NCI-H187 (cell line): ENCODE data around the gene PRKCSH.
"Not testable (repeated sequence)": the region's sequence is repeated elsewhere in the genome, so short reads cannot be mapped to it uniquely, and the experiment has no call there.

ENCODE experiments used
- DNase-seq, 2 experiments: peaks; one replicate each; lab custom pipeline; 2025; lab: John Stamatoyannopoulos, UW

PRKCSH gene

DNA sequence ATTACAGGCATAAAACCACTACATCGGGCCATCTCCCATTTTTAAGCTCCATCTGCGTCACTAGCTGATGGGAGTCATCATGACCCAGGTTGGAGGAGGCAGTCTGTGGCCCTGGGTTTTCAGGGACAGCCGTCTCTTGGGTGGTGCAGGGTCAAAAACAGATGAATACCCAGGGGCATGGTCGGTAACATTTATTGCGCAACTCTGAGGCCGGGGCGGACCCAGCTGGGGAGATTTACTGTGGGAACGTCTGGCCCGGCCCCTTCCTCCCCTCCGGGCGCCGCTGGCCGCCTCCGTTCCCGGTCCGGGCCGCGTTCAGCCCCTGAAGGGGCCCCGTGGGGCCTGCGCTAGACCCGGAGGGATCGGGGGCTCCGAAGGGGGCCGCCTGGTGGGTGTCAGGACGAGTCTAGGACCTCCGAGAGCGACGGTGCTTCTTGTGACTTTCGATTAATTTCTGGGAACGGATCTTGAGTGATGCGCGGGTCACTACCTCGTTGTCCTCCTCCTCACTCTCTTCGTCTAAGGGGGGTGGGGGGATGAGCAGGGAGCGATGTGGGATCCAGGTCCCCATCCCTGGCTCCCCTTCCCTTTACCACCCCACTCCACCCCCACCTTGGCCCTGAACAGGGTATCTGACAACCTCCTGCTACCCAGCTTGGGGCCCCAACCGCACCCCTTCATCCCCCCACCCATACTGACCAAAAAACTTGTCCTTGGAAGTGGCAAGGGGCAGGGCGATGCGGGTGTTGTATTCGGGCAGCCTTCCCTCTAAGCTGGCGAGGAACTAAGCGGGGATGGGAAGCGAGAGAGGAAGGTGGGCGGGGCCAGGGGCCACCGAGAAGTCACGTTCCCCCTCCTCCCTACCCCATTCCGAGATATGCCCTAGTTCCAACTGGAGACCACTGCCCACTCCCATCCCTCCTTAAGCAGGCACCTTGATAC lies 14.7 kb upstream of the PRKCSH start:
- no peak for DNase-seq

DNA sequence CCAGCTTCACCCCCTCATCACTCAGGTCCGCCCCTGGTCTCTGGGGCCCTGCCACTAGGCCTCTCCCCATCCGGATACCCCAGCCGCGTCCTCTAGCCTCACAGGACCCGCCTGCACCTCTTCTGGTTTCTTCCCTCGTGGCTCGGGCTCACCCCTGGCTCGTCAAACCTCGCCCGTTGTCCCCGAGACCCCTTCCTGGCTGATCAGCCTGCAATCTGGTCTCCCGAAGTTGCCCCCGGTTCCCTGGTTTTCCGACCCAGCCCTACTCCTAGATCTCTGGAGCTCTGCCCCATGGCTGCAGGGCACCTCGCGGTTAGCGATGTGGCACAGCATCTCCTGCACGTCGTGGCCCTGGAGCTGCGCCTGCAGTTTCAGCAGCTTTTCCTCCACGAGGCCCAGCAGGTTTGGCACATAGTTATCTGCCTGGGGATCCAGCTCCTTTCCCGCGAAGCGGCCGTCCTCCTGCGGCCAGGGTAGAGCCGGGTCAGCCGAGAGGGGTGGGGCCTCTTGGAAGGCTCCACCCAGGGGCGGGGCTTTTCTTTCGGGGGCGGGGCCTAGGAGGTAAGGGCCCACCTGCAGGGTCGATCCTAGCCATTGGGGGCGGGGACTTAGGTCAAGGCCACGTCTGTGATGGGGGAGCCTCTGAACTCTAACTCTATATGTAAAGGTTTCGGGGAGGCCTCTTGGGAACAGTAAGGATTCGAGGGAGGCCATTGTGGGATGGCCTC lies 13.9 kb upstream of the PRKCSH start:
- no peak for DNase-seq

DNA sequence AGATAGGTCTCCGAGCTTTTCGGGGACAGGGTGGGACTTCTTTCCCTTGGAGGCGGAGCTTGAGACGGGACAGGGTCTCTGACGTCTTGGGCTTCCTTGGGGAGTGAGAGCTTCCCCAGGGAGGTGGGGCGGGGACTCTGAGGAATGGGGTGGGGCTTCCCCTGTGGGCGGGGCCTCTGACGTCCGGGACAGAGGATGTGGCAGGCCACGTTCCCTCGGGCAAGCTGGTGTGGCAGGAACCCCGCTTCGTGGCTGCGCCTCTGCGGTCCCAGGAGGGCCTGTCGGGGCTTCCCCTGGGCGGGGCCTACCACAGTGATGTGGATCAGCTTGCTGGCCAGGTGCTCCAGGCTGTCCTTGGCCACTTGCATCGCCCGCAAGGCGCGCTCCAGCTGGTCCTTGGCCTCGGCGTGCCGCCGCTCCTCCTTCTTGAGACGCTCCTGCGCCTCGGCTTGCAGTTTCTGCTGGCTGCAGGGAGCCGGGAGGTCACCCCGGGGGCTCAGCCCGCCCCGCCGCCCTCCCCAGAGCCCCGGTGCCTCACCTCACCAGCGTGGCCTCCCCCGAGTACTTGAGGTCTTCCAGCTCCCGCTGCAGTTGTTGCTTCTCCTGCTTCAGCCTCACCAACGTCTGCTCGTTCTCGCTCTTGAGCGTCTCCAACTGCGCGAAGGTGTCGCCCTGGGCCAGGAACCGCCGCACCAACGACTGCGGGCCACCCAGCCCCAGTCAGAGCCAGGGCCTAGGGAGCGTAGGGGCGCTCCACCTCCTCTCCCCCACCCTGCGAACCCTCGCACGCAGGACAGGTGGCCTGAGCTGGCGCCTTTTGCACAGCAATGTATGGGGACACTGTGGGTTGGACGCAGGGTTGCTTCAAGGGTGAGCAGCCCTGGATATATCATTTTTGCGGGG lies 13.0 kb upstream of the PRKCSH start:
- no peak for DNase-seq

DNA sequence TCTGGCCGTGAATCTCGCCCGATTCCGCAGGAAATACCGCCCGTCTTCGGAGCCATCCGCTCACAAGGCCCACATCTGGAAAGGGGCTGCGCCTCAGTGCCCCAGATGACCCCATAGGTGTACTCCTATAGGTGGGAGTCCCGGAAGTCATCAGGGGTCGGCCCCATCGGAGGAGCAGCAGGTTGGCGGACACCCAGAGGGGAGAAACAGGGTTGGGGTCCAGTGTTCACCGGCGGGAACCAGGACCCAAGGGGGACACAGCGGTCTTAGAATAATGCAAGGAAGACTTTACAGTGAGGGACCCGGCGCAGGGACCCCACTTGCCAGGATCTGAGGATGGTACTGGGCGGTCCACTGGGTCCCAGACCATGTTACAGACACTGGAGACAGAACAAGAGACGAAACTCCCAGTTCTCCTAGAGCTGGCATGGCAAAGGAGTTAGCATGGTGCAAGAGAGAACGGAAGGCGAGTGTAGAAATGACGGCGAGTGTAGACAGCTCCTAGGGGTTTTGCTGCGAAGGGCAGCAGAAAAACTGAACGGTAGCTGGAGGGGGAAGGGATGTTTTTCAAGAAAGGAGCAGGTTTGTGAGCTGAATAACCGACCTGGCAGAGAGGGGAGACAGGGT lies 12.2 kb upstream of the PRKCSH start:
- no peak for DNase-seq

DNA sequence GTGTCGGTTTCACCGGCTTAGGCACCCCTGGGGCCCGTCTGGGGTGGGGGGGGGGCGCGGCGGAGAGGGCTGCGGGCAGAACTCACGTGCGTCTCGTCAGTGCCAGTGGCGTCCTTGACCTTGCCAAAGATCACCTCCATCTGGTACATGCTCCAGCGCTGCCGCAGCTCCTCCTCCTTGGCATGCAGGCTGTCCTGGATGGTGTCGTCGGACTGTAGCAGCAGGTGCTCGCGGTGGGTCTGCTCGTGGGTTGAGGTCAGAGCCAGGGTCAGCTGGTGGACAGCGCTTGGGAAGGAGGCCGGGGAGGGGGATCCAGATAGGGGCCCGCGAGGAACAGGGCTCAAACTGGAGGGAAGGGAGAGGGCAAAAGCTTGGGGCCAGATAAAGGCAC lies 11.6 kb upstream of the PRKCSH start:
- DNase-seq: no peak

DNA sequence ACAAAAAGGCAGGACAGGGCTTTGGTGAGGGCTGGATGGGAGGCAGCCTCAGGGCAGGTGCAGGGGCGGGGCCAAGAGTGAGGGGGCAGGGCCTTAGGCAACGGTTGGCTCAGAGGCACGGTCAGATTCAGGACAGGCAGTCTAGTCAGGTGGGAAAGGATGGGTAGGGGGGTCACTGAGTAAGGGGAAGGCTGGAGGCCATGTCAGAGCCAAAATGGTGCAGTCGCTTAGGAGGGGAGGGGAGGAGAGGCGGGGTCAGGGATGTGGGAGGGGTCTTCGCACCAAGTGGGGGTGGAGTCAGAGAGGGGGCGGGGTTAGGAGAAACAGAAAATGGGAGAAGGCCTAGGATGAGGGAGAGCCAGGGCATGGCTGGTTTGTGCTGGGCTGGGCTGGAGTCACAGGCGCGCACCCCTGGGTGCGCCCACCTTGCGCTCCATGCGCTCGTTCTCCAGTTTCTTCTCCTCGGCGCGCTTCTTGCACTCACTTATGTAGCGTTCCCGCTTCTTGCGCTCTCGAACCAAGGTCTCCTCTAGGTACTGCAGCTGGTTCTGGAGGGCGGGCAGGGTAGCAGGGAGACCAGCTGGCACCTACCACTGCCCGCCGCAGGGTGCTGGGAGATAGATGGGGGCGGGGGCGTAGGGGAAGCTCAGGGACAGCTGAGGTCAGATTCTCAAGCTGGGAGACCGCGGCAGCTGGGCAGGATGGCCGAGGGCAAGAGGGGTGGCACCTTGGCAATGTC lies 9.5 kb upstream of the PRKCSH start:
- no peak for DNase-seq

DNA sequence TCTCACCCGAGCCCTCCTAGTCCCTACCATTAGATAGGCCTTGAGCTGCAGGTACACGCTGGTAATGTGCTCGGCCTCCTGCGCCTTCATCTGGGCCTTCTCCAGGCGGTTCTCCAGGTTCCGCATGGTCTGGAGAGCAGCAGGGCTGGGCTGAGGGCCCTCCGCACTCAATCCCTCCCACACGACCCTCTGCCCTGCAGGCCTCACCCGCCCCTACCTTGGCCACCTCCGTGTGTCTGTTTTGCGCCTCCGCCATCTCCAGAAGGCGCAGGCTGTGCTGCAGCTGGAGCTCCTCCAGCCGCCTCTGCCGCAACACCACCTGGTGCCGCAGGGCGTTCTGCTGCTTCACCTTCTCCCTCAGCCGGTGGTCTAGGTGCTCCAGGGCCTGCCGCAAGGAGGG lies 8.8 kb upstream of the PRKCSH start:
- no peak for DNase-seq

DNA sequence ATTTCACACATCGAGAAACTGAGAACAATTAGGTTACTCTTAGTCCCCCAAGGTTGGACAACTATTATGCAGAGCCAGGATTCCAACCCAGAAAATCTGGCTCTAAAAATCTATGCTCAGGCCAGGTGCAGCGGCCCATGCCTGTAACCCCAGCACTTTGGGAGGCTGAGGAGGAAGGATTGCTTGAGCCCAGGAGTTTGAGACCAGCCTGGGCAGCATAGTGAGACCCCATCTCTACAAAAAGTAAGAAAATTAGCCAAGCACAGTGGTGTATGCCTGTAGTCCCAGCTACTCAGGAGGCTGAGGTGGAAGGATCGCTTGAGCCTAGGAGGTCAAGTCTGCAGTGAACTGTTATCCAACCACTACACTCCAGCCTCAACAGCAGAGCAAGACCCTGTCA lies 1.9 kb upstream of the PRKCSH start:
- DNase-seq: not testable (repeated sequence)

DNA sequence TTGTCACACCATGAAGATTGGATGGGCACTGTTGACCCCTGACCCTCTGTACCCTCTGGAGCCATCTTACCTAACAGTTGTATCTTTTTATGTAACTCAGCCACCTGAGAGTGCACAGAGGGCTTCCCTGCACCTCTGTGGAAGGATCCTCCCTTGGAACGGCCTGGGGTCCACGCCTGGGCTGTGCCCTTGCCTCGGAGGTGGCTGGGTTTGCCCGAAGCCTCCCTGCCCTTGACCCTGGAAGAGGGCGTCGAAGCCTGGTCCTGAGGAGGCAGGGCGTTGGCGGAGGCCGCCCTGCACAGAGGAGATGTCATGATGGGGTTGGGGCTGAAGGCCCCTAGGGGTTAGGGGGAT lies 755 bp upstream of the PRKCSH start:
- no peak for DNase-seq

DNA sequence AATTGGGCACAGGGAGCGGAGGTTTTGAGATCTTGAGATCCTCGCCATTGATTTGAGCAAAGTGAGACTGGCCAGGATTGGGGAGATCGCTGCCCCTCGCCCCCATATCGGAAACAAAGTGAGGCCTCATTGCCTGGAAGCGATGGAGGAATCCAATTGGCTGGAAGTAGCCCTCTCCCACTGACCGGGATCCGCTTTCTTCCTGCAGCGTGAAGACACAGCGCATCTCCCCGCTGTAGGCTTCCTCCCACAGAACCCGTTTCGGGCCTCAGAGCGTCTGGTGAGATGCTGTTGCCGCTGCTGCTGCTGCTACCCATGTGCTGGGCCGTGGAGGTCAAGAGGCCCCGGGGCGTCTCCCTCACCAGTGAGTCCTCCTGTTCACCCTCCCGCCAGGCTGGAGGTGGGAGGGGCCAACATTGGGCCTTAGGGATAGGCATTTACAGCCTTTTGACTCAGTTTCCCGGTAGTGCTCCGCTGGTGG lies 438 bp downstream of the PRKCSH start:
- DNase-seq: no peak

DNA sequence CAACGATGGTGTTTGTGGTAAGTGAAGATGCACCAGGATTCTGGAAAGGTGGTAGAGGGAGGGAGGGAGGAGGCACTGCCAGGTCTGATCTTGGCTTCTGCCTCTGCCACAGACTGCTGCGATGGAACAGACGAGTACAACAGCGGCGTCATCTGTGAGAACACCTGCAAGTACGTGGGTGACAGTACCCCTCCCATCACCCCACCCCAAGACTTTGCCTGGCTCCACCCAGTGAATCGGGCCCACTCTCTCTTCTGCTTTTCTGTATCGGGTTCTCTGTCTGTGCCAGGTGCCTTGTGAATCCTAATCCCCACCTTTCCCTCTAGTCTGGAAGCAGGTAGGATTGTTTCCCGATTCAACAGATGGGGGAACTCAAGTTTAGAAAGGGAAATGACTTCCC lies 2.5 kb downstream of the PRKCSH start:
- no peak for DNase-seq

DNA sequence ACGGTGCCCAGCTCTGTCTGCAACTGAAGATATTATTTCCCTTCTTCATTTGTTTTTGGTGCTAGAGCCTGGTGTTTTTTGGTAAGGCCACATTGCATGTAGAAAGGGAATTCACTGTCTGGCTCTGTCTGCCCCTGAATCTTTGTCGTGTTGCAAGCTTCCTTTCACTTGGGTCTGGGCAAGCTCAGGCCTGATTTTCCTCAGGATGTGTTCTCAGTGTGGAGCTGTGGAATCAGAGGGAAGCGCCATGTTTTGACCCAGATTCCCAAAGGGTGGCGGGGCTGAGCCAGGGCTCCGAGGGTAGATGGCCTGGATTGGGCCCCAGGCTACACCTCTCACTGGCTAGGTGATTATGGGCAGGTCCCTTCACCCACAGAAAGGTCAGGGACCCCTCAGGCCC lies 8.6 kb downstream of the PRKCSH start:
- DNase-seq: no peak

DNA sequence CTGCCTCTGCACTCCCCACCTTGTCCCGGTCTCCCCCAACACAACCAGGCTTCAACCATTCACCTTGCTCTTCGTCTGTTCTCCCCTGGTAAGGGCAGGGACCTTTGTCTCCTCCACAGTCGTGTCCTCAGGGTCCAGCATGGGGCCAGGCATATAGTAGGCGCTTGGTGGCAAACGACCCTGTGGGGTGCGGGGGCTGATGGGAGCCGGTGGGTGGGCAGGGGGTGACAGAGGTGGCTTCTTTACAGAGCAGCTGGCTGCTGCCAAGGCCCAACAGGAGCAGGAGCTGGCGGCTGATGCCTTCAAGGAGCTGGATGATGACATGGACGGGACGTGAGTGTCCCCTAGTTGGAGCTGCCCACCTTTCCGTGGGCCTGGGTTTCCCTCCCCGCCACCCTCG lies 9.7 kb downstream of the PRKCSH start:
- DNase-seq: no peak

DNA sequence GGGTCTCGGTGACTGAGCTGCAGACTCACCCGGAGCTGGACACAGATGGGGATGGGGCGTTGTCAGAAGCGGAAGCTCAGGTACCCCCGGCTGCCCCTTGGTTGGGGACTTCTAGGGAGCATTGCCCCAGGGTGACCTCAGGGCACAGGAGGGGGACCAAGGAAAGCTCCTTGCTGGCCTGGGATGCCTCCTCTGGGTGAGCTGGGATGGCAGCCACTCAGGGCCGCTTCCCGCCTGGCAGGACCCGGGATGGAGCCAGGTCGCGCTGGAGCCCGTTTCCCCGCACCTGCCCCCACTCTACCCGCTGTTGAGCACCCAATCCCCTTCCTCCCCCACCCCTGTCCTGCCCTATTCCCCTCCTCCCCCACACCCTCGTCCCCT lies 10.8 kb downstream of the PRKCSH start:
- DNase-seq: no peak

DNA sequence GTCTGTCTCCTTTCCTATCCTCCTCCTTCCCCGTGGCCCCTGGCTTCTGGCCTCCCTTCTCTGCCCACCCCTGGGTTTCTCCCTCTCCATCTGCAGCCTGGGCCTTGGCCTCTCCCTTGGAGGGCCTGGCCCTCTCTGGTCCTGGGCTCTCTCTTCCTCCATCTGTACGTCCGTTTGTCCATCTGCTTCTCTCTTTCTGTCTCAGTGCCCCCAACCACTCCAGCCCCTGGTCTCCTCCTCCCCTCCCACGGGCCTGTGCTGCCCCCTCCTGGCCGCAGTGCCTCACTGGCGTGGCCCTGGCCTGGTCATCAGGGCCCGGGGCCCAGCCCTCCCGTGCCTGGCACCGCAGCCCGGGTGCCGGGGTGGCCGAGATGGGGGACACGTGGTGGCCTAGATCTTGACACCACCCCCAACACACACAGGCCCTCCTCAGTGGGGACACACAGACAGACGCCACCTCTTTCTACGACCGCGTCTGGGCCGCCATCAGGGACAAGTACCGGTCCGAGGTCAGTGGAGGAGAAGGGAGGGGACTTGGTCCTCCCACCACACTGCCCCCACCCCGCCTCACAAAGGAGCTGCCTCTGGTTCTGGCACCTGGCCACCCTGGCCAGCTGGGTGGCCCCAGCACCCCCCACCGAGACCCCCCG lies 11.3 kb downstream of the PRKCSH start:
- DNase-seq: no peak

DNA sequence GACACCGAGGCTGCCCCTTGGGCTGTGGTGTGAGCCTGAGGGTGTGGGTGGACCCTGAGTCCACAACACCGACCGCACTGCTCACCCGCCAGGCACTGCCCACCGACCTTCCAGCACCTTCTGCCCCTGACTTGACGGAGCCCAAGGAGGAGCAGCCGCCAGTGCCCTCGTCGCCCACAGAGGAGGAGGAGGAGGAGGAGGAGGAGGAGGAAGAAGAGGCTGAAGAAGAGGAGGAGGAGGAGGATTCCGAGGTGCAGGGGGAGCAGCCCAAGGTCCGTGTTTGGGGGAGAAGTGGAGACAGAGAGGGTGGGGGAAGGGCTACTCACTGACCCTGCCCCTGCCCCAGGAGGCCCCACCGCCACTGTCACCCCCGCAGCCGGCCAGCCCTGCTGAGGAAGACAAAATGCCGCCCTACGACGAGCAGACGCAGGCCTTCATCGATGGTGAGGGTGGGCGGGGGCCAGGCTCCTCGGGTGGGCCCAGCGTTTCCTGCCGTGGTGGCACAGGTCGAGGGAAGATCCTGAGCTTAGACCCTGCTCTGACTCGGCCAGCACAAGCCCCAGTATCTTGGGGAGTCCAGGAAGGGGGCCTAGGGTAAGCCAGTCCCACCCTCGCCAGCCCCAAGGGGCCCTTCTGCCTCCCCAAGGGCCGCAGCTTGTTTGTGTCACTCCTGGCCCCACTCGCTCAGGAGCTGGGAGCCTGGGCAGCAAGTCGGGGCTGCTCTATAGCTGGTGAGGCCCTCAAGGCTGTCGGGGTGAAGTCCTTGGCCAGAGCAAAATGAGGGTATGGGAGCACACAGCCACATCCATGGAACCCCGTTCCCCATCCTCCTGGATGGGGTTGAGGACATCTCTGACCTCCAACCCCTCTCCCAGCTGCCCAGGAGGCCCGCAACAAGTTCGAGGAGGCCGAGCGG lies 12.2 kb downstream of the PRKCSH start:
- no peak for DNase-seq

DNA sequence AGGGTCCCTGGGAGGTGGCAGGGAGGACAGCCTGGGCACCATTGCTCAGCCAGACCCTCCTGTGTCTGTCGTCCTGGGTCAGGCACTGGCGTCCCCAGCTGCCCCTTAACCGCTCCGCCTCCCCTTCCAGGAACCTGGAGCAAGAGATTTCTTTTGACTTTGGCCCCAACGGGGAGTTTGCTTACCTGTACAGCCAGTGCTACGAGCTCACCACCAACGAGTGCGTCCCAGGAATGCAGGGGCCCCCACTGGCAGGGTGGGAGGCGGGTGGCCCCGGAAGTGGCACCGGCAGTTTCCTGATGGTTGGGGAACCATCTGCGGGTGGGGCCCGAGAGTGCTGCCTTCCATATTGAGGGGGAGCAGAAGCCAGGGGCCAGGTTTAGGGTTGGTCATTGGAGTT lies 13.0 kb downstream of the PRKCSH start:
- DNase-seq: no peak

DNA sequence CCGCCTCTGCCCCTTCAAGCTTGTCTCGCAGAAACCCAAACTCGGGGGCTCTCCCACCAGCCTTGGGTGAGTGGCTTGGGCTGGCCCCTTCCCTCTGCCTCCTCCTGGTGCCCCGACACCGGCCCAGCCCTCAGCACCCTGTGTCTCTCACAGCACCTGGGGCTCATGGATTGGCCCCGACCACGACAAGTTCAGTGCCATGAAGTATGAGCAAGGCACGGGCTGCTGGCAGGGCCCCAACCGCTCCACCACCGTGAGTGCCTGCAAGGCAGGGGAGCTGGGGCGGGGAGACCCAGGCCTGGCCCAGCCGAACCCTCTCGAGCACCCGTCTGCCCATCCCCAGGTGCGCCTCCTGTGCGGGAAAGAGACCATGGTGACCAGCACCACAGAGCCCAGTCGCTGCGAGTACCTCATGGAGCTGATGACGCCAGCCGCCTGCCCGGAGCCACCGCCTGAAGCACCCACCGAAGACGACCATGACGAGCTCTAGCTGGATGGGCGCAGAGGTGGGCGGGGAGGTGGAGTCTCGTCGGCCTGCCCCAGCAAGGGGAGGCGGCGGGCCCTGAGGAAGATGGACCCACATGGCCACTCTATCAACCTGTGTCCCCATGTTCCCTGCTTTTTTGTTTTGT lies 13.6 kb downstream of the PRKCSH start:
- DNase-seq: no peak
